Right renal cortex interstitium (tissue), 3 donors: ENCODE data around the gene PMIS2. TPM values are rescaled to one million over a fixed set of nuclear protein-coding genes. Genes with fewer than 3 reads are reported as not detected.

ENCODE experiments used
- DNase-seq, 3 donors: peaks; one replicate each; pipeline ENCODE4 v3.0.0-alpha.2; 2013; ENCODE audit warnings: low read depth in 3 of 3, low spot score in 2 of 3
- polyA plus RNA-seq, 3 donors: library from polyadenylated mRNA; unstranded; fragments of 120-200 nt; gene quantifications; one replicate each; pipeline ENCODE4 v1.2.1, GENCODE V29; 2013; ENCODE audit not compliant: insufficient read length in 3 of 3

PMIS2 gene
- polyA plus RNA-seq, result not detected

- DNase-seq, result no peak
Measured at GRCh38 chr19:35585848-35586247, at the start of gene PMIS2. TSS of gene PMIS2 (plus strand) at chr19:35586173. CDS start at chr19:35586260, 87 bp downstream.

GRCh38 chr19:35539314-35539713, 46.7 kb upstream of the PMIS2 start:
- DNase-seq, result no peak

- no peak for DNase-seq
Measured at GRCh38 chr19:35539850-35540249, 46.1 kb upstream of the PMIS2 start.

- no peak for DNase-seq
Measured at GRCh38 chr19:35540356-35540927, 45.5 kb upstream of the PMIS2 start.

- DNase-seq, result no peak
Measured at GRCh38 chr19:35542209-35542608, 43.8 kb upstream of the PMIS2 start.

- no peak for DNase-seq
Measured at GRCh38 chr19:35543280-35544109, 42.5 kb upstream of the PMIS2 start.

GRCh38 chr19:35544110-35544802, 41.7 kb upstream of the PMIS2 start:
- no peak for DNase-seq

GRCh38 chr19:35545001-35545854, 40.7 kb upstream of the PMIS2 start, which contains the start of gene TMEM147:
TSS of gene TMEM147 (plus strand) at chr19:35545626. CDS start at chr19:35545740, 114 bp downstream.
- peak; percentile 72 to 79 (median 76) for DNase-seq

GRCh38 chr19:35545855-35546381, 40.1 kb upstream of the PMIS2 start:
- DNase-seq, result no peak

GRCh38 chr19:35546532-35546931, 39.4 kb upstream of the PMIS2 start:
- no peak for DNase-seq

GRCh38 chr19:35549174-35549788, 36.7 kb upstream of the PMIS2 start:
- peak in 1 of 3 donors; percentile 45 for DNase-seq

GRCh38 chr19:35549879-35550523, 36.0 kb upstream of the PMIS2 start:
- DNase-seq, result no peak

GRCh38 chr19:35551091-35551810, 34.7 kb upstream of the PMIS2 start:
- DNase-seq, result no peak

- DNase-seq, result no peak
Measured at GRCh38 chr19:35552534-35553384, 33.2 kb upstream of the PMIS2 start.

- DNase-seq, result no peak
Measured at GRCh38 chr19:35553385-35554000, 32.5 kb upstream of the PMIS2 start.

GRCh38 chr19:35554076-35554475, 31.9 kb upstream of the PMIS2 start:
- DNase-seq, result no peak

GRCh38 chr19:35555301-35556005, 30.5 kb upstream of the PMIS2 start:
- DNase-seq, result no peak
